Measurements from ENCODE around the gene ARHGAP15.

DNA sequence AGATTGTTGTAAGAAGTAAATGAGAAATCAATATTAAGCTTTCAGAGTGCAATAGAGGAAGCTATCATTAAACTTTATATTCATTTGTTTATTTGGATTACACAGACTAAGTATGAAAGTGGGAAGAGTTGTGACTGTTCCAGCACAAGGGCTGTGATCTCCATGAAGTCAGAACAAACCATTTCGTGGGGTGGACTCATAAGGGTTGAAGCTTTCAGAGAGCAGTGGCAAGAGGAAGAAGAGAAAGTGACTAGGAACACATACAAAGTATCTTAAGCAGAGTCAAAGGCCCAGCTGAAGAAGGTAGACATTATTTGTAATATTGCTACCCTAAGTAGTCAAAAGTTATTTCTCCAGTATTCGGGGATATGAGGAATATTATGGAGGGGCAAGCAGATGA, 117.0 kb downstream of the ARHGAP15 start:
- TF ChIP-seq, protein P1, sequence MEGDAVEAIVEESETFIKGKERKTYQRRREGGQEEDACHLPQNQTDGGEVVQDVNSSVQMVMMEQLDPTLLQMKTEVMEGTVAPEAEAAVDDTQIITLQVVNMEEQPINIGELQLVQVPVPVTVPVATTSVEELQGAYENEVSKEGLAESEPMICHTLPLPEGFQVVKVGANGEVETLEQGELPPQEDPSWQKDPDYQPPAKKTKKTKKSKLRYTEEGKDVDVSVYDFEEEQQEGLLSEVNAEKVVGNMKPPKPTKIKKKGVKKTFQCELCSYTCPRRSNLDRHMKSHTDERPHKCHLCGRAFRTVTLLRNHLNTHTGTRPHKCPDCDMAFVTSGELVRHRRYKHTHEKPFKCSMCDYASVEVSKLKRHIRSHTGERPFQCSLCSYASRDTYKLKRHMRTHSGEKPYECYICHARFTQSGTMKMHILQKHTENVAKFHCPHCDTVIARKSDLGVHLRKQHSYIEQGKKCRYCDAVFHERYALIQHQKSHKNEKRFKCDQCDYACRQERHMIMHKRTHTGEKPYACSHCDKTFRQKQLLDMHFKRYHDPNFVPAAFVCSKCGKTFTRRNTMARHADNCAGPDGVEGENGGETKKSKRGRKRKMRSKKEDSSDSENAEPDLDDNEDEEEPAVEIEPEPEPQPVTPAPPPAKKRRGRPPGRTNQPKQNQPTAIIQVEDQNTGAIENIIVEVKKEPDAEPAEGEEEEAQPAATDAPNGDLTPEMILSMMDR (IDR thresholded peaks at IDR 0.05; ENCODE audit: insufficient read depth, low read depth, low read length): no peak
- TF ChIP-seq EZH2 (IDR thresholded peaks at IDR 0.05; ENCODE audit: insufficient read depth, low read length): no peak
